SK-N-SH treated with all-trans-retinoic acid at 6 μM for 48 hours (cell line): ENCODE measurements around the gene TMEM214.

ENCODE experiments used
- ATAC-seq: fragments of 200-7000 bp; cut with Tn5 transposase; 3 replicates; pipeline ENCODE4 v1.9.1; 2020; ENCODE audit warnings: mild to moderate bottlenecking, moderate library complexity
- ARNTL ChIP-seq: fragments of 450-650 bp; formaldehyde crosslinking; IDR thresholded peaks from 2 replicates; pipeline ENCODE4 v1.5.0; 2020; ENCODE audit warnings: low read depth, mild to moderate bottlenecking, moderate library complexity, borderline replicate concordance
- BACH2 ChIP-seq: fragments of 250-450 bp; sonication (Bioruptor Pico); IDR thresholded peaks from 2 replicates; pipeline ENCODE4 v1.9.0; 2021; ENCODE audit warnings: mild to moderate bottlenecking, borderline replicate concordance
- CREB5 ChIP-seq: fragments of 250-450 bp; sonication (Bioruptor Pico); IDR thresholded peaks from 2 replicates; pipeline ENCODE4 v1.5.1; 2020; ENCODE audit warnings: low read depth, mild to moderate bottlenecking, moderate library complexity
- CSDC2 ChIP-seq: fragments of 250-450 bp; sonication (Bioruptor Pico); IDR thresholded peaks from 2 replicates; pipeline ENCODE4 v1.5.0; 2020; ENCODE audit warnings: mild to moderate bottlenecking, moderate library complexity
- ESRRG ChIP-seq: fragments of 250-450 bp; sonication (Bioruptor Pico); IDR thresholded peaks from 2 replicates; pipeline ENCODE4 v1.6.1; 2021; ENCODE audit warnings: mild to moderate bottlenecking
- GLIS3 ChIP-seq: fragments of 250-450 bp; sonication (Bioruptor Pico); IDR thresholded peaks from 2 replicates; pipeline ENCODE4 v1.5.0; 2020; ENCODE audit warnings: mild to moderate bottlenecking, moderate library complexity
- PATZ1 ChIP-seq: fragments of 250-450 bp; sonication (Bioruptor Pico); IDR thresholded peaks from 2 replicates; pipeline ENCODE4 v1.8.0; 2020; ENCODE audit warnings: mild to moderate bottlenecking, moderate library complexity, borderline replicate concordance
- POU6F1 ChIP-seq: fragments of 250-450 bp; sonication (Bioruptor Pico); IDR thresholded peaks from 2 replicates; pipeline ENCODE4 v1.8.0; 2021; ENCODE audit warnings: low read depth, mild to moderate bottlenecking, moderate library complexity, borderline replicate concordance
- PPARA ChIP-seq: fragments of 250-450 bp; sonication (Bioruptor Pico); IDR thresholded peaks from 2 replicates; pipeline ENCODE4 v1.5.0; 2020; ENCODE audit warnings: mild to moderate bottlenecking, borderline replicate concordance
- RARB ChIP-seq: fragments of 250-450 bp; sonication (Bioruptor Pico); IDR thresholded peaks from 2 replicates; pipeline ENCODE4 v1.8.0; 2021; ENCODE audit warnings: mild to moderate bottlenecking, moderate library complexity
- SNAI2 ChIP-seq: fragments of 250-450 bp; sonication (Bioruptor Pico); IDR thresholded peaks from 2 replicates; pipeline ENCODE4 v1.5.0; 2020; ENCODE audit warnings: mild to moderate bottlenecking, moderate library complexity
- TCF4 ChIP-seq: fragments of 250-450 bp; sonication (Bioruptor Pico); IDR thresholded peaks from 2 replicates; pipeline ENCODE4 v1.8.0; 2021; ENCODE audit warnings: mild to moderate bottlenecking, moderate library complexity, borderline replicate concordance
- TOX ChIP-seq: fragments of 250-450 bp; sonication (Bioruptor Pico); IDR thresholded peaks from 2 replicates; pipeline ENCODE4 v1.8.0; 2021; ENCODE audit warnings: mild to moderate bottlenecking, moderate library complexity, borderline replicate concordance
- ZC3H10 ChIP-seq: fragments of 250-450 bp; sonication (Bioruptor Pico); IDR thresholded peaks from 2 replicates; pipeline ENCODE4 v1.5.1; 2021; ENCODE audit warnings: mild to moderate bottlenecking, moderate library complexity
- ZFP30 ChIP-seq: fragments of 450-650 bp; formaldehyde crosslinking; IDR thresholded peaks from 2 replicates; pipeline ENCODE4 v1.5.0; 2022; ENCODE audit warnings: mild to moderate bottlenecking, moderate library complexity
- ZNF565 ChIP-seq: fragments of 450-650 bp; formaldehyde crosslinking; conservative IDR thresholded peaks from 2 replicates; pipeline ENCODE4 v1.5.0; 2020; ENCODE audit warnings: low read depth, mild to moderate bottlenecking, moderate library complexity
- ZNF70 ChIP-seq: fragments of 450-650 bp; formaldehyde crosslinking; IDR thresholded peaks from 2 replicates; pipeline ENCODE4 v1.5.0; 2020; ENCODE audit warnings: mild to moderate bottlenecking, moderate library complexity
- ZNF8 ChIP-seq: fragments of 450-650 bp; formaldehyde crosslinking; IDR thresholded peaks from 2 replicates; pipeline ENCODE4 v1.5.0; 2020; ENCODE audit warnings: mild to moderate bottlenecking, moderate library complexity
- TF ChIP-seq, protein P1 (sequence below): fragments of 250-450 bp; sonication (Bioruptor Pico); IDR thresholded peaks from 2 replicates; pipeline ENCODE4 v1.5.0; 2020; ENCODE audit warnings: mild to moderate bottlenecking, moderate library complexity
- TF ChIP-seq, protein P2 (sequence below): fragments of 250-450 bp; sonication (Bioruptor Pico); IDR thresholded peaks from 2 replicates; pipeline ENCODE4 v1.5.1; 2021; ENCODE audit warnings: mild to moderate bottlenecking, moderate library complexity

TMEM214 gene

DNA sequence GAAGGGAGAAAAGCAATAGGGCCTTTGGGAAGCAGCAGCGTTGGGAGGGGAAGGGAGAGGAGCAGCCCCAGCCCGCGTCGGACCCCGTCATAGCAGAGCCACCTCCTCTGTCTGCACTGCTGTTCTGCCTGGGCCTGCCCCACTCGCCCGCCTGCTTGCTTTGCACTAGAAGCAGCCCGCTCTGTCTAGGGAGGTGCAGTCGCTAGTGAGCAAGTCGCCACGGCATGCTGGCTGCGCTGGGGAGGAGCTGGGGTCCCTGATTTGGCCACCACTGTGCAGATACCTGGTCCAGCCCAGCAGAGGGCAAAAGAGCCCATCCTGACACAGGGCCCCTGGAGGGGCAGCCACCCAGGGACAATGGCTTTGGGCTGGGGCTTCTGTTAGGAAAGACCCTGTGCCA, 8.0 kb upstream of the TMEM214 start:
- TF ChIP-seq ZFP30 (CRISPR knock-in tag), result no peak
- no peak for TF ChIP-seq CREB5 (CRISPR knock-in tag)
- TF ChIP-seq BACH2 (CRISPR knock-in tag), result no peak
- no peak for TF ChIP-seq ZNF70 (CRISPR knock-in tag)
- TF ChIP-seq, protein P1, sequence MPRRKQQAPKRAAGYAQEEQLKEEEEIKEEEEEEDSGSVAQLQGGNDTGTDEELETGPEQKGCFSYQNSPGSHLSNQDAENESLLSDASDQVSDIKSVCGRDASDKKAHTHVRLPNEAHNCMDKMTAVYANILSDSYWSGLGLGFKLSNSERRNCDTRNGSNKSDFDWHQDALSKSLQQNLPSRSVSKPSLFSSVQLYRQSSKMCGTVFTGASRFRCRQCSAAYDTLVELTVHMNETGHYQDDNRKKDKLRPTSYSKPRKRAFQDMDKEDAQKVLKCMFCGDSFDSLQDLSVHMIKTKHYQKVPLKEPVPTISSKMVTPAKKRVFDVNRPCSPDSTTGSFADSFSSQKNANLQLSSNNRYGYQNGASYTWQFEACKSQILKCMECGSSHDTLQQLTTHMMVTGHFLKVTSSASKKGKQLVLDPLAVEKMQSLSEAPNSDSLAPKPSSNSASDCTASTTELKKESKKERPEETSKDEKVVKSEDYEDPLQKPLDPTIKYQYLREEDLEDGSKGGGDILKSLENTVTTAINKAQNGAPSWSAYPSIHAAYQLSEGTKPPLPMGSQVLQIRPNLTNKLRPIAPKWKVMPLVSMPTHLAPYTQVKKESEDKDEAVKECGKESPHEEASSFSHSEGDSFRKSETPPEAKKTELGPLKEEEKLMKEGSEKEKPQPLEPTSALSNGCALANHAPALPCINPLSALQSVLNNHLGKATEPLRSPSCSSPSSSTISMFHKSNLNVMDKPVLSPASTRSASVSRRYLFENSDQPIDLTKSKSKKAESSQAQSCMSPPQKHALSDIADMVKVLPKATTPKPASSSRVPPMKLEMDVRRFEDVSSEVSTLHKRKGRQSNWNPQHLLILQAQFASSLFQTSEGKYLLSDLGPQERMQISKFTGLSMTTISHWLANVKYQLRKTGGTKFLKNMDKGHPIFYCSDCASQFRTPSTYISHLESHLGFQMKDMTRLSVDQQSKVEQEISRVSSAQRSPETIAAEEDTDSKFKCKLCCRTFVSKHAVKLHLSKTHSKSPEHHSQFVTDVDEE (CRISPR knock-in tag), result no peak
- no peak for TF ChIP-seq GLIS3 (CRISPR knock-in tag)
- no peak for TF ChIP-seq PPARA (CRISPR knock-in tag)
- TF ChIP-seq ZC3H10 (CRISPR knock-in tag), result no peak
- TF ChIP-seq PATZ1 (CRISPR knock-in tag), result no peak
- TF ChIP-seq RARB (CRISPR knock-in tag), result no peak
- no peak for TF ChIP-seq POU6F1
- TF ChIP-seq ESRRG, result no peak
- no peak for TF ChIP-seq CSDC2 (CRISPR knock-in tag)
- TF ChIP-seq, protein P2, sequence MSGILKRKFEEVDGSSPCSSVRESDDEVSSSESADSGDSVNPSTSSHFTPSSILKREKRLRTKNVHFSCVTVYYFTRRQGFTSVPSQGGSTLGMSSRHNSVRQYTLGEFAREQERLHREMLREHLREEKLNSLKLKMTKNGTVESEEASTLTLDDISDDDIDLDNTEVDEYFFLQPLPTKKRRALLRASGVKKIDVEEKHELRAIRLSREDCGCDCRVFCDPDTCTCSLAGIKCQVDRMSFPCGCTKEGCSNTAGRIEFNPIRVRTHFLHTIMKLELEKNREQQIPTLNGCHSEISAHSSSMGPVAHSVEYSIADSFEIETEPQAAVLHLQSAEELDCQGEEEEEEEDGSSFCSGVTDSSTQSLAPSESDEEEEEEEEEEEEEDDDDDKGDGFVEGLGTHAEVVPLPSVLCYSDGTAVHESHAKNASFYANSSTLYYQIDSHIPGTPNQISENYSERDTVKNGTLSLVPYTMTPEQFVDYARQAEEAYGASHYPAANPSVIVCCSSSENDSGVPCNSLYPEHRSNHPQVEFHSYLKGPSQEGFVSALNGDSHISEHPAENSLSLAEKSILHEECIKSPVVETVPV (CRISPR knock-in tag), result no peak
- no peak for TF ChIP-seq ZNF8 (CRISPR knock-in tag)
- TF ChIP-seq TOX, result no peak
- no peak for TF ChIP-seq ARNTL
- no peak for TF ChIP-seq ZNF565 (CRISPR knock-in tag)
- TF ChIP-seq SNAI2 (CRISPR knock-in tag), result no peak
- no peak for TF ChIP-seq TCF4 (CRISPR knock-in tag)
- ATAC-seq, result no peak

DNA sequence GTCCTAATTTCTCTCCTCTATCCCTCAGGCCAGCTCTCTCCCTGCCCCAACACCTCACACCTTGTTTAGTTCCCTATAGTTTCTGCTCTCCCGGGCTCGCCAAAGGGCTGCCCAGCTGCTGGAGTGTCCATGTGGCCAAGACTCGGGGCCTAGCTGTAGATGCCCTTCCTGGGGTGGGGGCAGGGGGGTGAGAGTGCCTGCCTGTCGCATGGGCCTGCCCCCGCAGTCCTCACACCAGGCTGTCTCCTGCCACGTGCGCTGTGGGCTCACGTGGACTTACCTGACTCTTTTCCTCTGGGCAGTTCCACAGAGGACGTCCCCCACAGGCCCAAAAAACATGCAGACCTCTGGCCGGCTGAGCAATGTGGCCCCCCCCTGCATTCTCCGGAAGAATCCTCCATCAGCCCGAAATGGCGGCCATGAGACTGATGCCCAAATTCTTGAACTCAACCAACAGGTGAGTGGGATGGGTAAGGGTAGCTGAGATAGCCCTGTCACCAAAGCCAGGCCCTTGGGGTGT, 7.4 kb upstream of the TMEM214 start:
- no peak for ATAC-seq
- TF ChIP-seq CSDC2 (CRISPR knock-in tag) (no peak), GLIS3 (CRISPR knock-in tag) (no peak), TOX (no peak), ESRRG (no peak), TCF4 (CRISPR knock-in tag) (no peak)
- TF ChIP-seq, protein P1 (CRISPR knock-in tag), result no peak
